GM18867 (cell line): ENCODE data around the gene S100A13.
"Not testable (repeated sequence)": the region's sequence is repeated elsewhere in the genome, so short reads cannot be mapped to it uniquely, and the experiment has no call there.

ENCODE experiments used
- ATAC-seq: cut with Tn5 transposase; IDR thresholded peaks from one replicate; pipeline ENCODE4 v1.9.1; 2021; ENCODE audit warnings: mild to moderate bottlenecking, moderate library complexity; ENCODE audit not compliant: unreplicated experiment

S100A13 gene

GRCh38 chr1:153626904-153627714, at the start of gene S100A13:
TSS of gene S100A13 (minus strand) at chr1:153627505. CDS start at chr1:153626472, 1,033 bp downstream.
- ATAC-seq, result no peak

- ATAC-seq, result no peak
Observed at GRCh38 chr1:153673511-153673910, 46.2 kb upstream of the S100A13 start.

GRCh38 chr1:153671628-153672353, 44.5 kb upstream of the S100A13 start:
- peak; percentile 19 for ATAC-seq

- peak; percentile 93 for ATAC-seq
Observed at GRCh38 chr1:153670859-153671627, 43.7 kb upstream of the S100A13 start, which contains the start of gene ILF2. TSS of gene ILF2 (minus strand) at chr1:153670993. CDS start at chr1:153670922, 71 bp downstream.

- no peak for ATAC-seq
Observed at GRCh38 chr1:153670257-153670858, 43.1 kb upstream of the S100A13 start.

- ATAC-seq, result no peak
Observed at GRCh38 chr1:153669606-153670005, 42.3 kb upstream of the S100A13 start.

- ATAC-seq, result not testable (repeated sequence)
Observed at GRCh38 chr1:153668672-153669071, 41.4 kb upstream of the S100A13 start.

GRCh38 chr1:153667439-153667838, 40.1 kb upstream of the S100A13 start:
- ATAC-seq, result no peak

GRCh38 chr1:153663211-153663610, 35.9 kb upstream of the S100A13 start:
- ATAC-seq, result no peak

GRCh38 chr1:153662269-153662668, 35.0 kb upstream of the S100A13 start:
- ATAC-seq, result no peak

- ATAC-seq, result no peak
Observed at GRCh38 chr1:153661111-153661708, 33.9 kb upstream of the S100A13 start.

GRCh38 chr1:153659656-153660055, 32.4 kb upstream of the S100A13 start:
- no peak for ATAC-seq

GRCh38 chr1:153659175-153659534, 31.9 kb upstream of the S100A13 start:
- no peak for ATAC-seq

GRCh38 chr1:153658400-153659174, 31.3 kb upstream of the S100A13 start, which contains the start of gene SNAPIN:
TSS of gene SNAPIN (plus strand) at chr1:153658703. CDS start at chr1:153658744, 41 bp downstream.
- peak; percentile 90 for ATAC-seq

GRCh38 chr1:153655333-153655732, 28.0 kb upstream of the S100A13 start:
- ATAC-seq, result no peak

GRCh38 chr1:153652805-153653500, 25.6 kb upstream of the S100A13 start:
- no peak for ATAC-seq

- no peak for ATAC-seq
Observed at GRCh38 chr1:153651771-153652170, 24.5 kb upstream of the S100A13 start.

- no peak for ATAC-seq
Observed at GRCh38 chr1:153649863-153650235, 22.5 kb upstream of the S100A13 start.
